Common myeloid progenitor, CD34-positive (primary cell): ENCODE data around the gene WNT9A.
A peak's percentile ranks its signal among the peaks of the same experiment; 100 is the strongest.
"Not testable (repeated sequence)": the region's sequence is repeated elsewhere in the genome, so short reads cannot be mapped to it uniquely, and the experiment has no call there.

ENCODE experiments used
- CTCF ChIA-PET: fragments of 350-600 bp; sonication (Branson Sonifier 250); formaldehyde crosslinking; loops from one replicate; lab custom pipeline; 2021; ENCODE audit warnings: antibody characterized with exemption; lab: Charles Lee
- POLR2A ChIA-PET: fragments of 350-600 bp; sonication (Branson Sonifier 250); formaldehyde crosslinking; loops from one replicate; lab custom pipeline; 2021; ENCODE audit warnings: antibody characterized with exemption; lab: Charles Lee
- DNase-seq, 3 donors: peaks; one replicate each; pipeline versions ENCODE4 v3.0.0 to v3.0.0-alpha.2; 2013
- H3K27ac ChIP-seq, 2 experiments: 1 replicate in 1 of 2; 2 replicates in 1 of 2; pipeline ENCODE4 v1.7.0; 2013; ENCODE audit warnings: inconsistent platforms in 2 of 2, low read length in 2 of 2, mild to moderate bottlenecking in 2 of 2, low read depth in 1 of 2, moderate library complexity in 1 of 2; ENCODE audit not compliant: severe bottlenecking in 2 of 2, insufficient read depth in 1 of 2, poor library complexity in 1 of 2
- H3K27me3 ChIP-seq, 5 experiments: replicated peaks in 2 of 5; 1 replicate in 3 of 5; 2 replicates in 2 of 5; pipeline versions ENCODE4 v1.6.1 to v1.7.0; 2013; ENCODE audit warnings: low read length in 4 of 5, mild to moderate bottlenecking in 2 of 5, moderate library complexity in 2 of 5, inconsistent platforms in 1 of 5; ENCODE audit not compliant: insufficient read depth in 5 of 5, control insufficient read depth in 4 of 5
- H3K36me3 ChIP-seq, 4 experiments: 1 replicate in 2 of 4; 2 replicates in 2 of 4; pipeline versions ENCODE4 v1.6.1 to v1.7.0; 2013; ENCODE audit warnings: low read length in 3 of 4, control low read depth in 1 of 4, mild to moderate bottlenecking in 1 of 4; ENCODE audit not compliant: control insufficient read depth in 4 of 4, insufficient read depth in 4 of 4
- H3K4me1 ChIP-seq, 4 experiments: 1 replicate in 3 of 4; 2 replicates in 1 of 4; pipeline versions ENCODE4 v1.6.1 to v1.7.1; 2013; ENCODE audit warnings: low read length in 3 of 4, mild to moderate bottlenecking in 3 of 4, control low read depth in 1 of 4, inconsistent platforms in 1 of 4, moderate library complexity in 1 of 4; ENCODE audit not compliant: control insufficient read depth in 4 of 4, insufficient read depth in 4 of 4; ENCODE audit errors: control extremely low read depth in 1 of 4
- H3K4me3 ChIP-seq, 7 experiments: 1 replicate in 4 of 7; 2 replicates in 3 of 7; pipeline versions ENCODE4 v1.5.1 to v1.7.0; 2013; ENCODE audit warnings: mild to moderate bottlenecking in 7 of 7, low read length in 6 of 7, moderate library complexity in 6 of 7, inconsistent platforms in 2 of 7, low read depth in 2 of 7, control low read depth in 1 of 7; ENCODE audit not compliant: insufficient read depth in 4 of 7, control insufficient read depth in 1 of 7; ENCODE audit errors: extremely low read depth in 1 of 7
- H3K9me3 ChIP-seq, 5 experiments: 1 replicate in 4 of 5; 2 replicates in 1 of 5; pipeline versions ENCODE4 v1.6.1 to v1.7.1; 2013; ENCODE audit warnings: low read length in 4 of 5, mild to moderate bottlenecking in 2 of 5, inconsistent platforms in 1 of 5, low read depth in 1 of 5, moderate library complexity in 1 of 5; ENCODE audit not compliant: control insufficient read depth in 4 of 5, insufficient read depth in 2 of 5; ENCODE audit errors: control extremely low read depth in 1 of 5
- WGBS: methylation state at CpG from one replicate; pipeline ENCODE4 v1.1.5; 2013; ENCODE audit not compliant: insufficient coverage; 5-methylcytosine and 5-hydroxymethylcytosine counted together

The WNT9A gene

GRCh38 chr1:227972843-227973374 is 25.2 kb upstream of the WNT9A start:
- POLR2A ChIA-PET, H3K9me3 ChIP-seq, H3K27ac ChIP-seq, DNase-seq, H3K36me3 ChIP-seq, H3K4me1 ChIP-seq, H3K27me3 ChIP-seq, H3K4me3 ChIP-seq: not testable (repeated sequence)
- WGBS, result 97% methylated on average over 20 of the region's 22 CpGs
- CTCF ChIA-PET, result interaction anchor here (0.9 kb wide), 1 partner anchor 32 kb away, joined by 3 read pairs; no protein-coding TSS in a partner anchor

- not testable (repeated sequence) for H3K9me3 ChIP-seq
- CTCF ChIA-PET, result interaction anchor here (1.5 kb wide), 1 partner anchor 491 kb away, joined by 4 read pairs; no protein-coding TSS in a partner anchor
- WGBS, result 100% methylated on average over 2 of the region's 19 CpGs
Measured at GRCh38 chr1:227972283-227972679, 24.5 kb upstream of the WNT9A start.

GRCh38 chr1:227971643-227972282 is 24.0 kb upstream of the WNT9A start:
- H3K9me3 ChIP-seq, H3K4me1 ChIP-seq, H3K27ac ChIP-seq, DNase-seq, POLR2A ChIA-PET, H3K4me3 ChIP-seq, H3K27me3 ChIP-seq, H3K36me3 ChIP-seq: not testable (repeated sequence)
- CTCF ChIA-PET, result interaction anchor here (1.5 kb wide), 1 partner anchor 491 kb away, joined by 4 read pairs; no protein-coding TSS in a partner anchor
- 96% methylated on average over 12 of the region's 27 CpGs for WGBS

More at GRCh38 chr1:227972283-227972679, 24.5 kb upstream of the WNT9A start:
- H3K4me3 ChIP-seq, DNase-seq, POLR2A ChIA-PET, H3K36me3 ChIP-seq, H3K4me1 ChIP-seq, H3K27me3 ChIP-seq, H3K27ac ChIP-seq: not testable (repeated sequence)

GRCh38 chr1:227971216-227971615 is 23.5 kb upstream of the WNT9A start:
- DNase-seq, POLR2A ChIA-PET, H3K36me3 ChIP-seq, H3K4me3 ChIP-seq, H3K27ac ChIP-seq, H3K27me3 ChIP-seq, H3K9me3 ChIP-seq, H3K4me1 ChIP-seq: not testable (repeated sequence)
- 100% methylated on average over 1 of the region's 17 CpGs for WGBS
- CTCF ChIA-PET, result interaction anchor here (1.5 kb wide), 1 partner anchor 490 kb away, joined by 4 read pairs; no protein-coding TSS in a partner anchor

DNA sequence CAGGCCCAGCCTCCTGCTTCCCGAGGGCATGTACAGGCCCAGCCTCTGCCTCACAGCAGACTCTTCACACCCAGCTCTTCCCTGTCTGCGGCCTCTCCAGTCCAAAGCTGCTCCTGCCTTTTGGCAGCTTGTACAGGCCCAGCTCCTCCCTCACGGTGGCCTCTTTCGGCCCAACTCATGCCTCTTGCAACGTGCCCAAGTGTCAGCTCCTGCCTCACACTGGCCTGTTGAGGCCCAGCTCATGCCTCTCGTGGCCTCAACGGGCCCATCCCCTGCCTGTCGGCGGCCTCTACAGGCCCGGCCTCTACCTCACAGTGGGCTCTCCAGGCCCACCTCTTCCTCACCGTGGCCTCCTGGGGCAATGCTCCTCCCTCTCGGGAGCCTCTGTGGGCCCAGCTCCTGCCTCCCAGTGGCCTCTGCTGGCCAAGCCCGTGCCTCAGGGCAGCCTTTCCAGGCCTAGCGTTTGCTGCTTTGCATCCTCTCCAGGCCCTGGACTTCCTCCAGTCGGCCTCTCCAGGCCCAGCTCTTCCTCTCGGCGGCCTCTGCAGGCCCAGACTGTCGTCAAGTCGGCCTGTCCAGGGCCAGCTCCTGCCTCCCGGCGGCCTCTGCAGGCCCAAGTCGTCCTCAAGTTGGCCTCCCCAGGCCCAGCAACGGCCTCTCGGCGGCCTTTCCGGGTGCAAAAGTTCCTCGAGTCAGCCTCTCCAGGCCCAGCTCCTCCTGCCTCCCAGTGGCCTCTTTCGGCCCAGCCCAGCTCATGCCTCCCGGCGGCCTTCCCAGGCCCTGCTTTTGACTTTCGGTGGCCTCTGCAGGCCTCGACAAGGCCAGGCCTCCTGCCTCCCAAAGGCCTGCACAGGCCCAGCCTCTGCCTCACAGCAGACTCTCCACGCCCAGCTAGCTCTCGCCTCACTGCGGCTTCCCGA is 22.6 kb upstream of the WNT9A start:
- H3K27me3 ChIP-seq, H3K4me3 ChIP-seq, CTCF ChIA-PET, POLR2A ChIA-PET, H3K36me3 ChIP-seq, H3K27ac ChIP-seq, H3K4me1 ChIP-seq, DNase-seq, H3K9me3 ChIP-seq: not testable (repeated sequence)
- 97% methylated on average over 25 of the region's 36 CpGs for WGBS

- H3K4me1 ChIP-seq, H3K27ac ChIP-seq, POLR2A ChIA-PET, H3K9me3 ChIP-seq, H3K27me3 ChIP-seq, H3K4me3 ChIP-seq, H3K36me3 ChIP-seq: not testable (repeated sequence)
- WGBS, result no CpG with 5 or more reads among the region's 5 CpGs
- peak in 1 of 3 donors; percentile 11 for DNase-seq
- CTCF ChIA-PET, result interaction anchor here (1.6 kb wide), 1 partner anchor 202 kb away, joined by 3 read pairs; no protein-coding TSS in a partner anchor
Measured at GRCh38 chr1:227967815-227968214, 20.1 kb upstream of the WNT9A start.
